Left renal pelvis (tissue), 4 donors: Measurements from ENCODE around the gene LYAR. TPM values are rescaled to one million over a fixed set of nuclear protein-coding genes. Genes with fewer than 3 reads are reported as not detected.

ENCODE experiments used
- DNase-seq, 4 donors: peaks; one replicate each; pipeline ENCODE4 v3.0.0-alpha.2; 2013; ENCODE audit warnings: low read depth in 4 of 4, low spot score in 3 of 4
- polyA plus RNA-seq, 4 donors: library from polyadenylated mRNA; unstranded; fragments of 120-200 nt; gene quantifications; one replicate each; pipeline ENCODE4 v1.2.1, GENCODE V29; 2013; ENCODE audit not compliant: insufficient read length in 4 of 4

LYAR gene
- polyA plus RNA-seq, 4 donors: 15.0 to 20.7 (median 20.3) TPM

DNA sequence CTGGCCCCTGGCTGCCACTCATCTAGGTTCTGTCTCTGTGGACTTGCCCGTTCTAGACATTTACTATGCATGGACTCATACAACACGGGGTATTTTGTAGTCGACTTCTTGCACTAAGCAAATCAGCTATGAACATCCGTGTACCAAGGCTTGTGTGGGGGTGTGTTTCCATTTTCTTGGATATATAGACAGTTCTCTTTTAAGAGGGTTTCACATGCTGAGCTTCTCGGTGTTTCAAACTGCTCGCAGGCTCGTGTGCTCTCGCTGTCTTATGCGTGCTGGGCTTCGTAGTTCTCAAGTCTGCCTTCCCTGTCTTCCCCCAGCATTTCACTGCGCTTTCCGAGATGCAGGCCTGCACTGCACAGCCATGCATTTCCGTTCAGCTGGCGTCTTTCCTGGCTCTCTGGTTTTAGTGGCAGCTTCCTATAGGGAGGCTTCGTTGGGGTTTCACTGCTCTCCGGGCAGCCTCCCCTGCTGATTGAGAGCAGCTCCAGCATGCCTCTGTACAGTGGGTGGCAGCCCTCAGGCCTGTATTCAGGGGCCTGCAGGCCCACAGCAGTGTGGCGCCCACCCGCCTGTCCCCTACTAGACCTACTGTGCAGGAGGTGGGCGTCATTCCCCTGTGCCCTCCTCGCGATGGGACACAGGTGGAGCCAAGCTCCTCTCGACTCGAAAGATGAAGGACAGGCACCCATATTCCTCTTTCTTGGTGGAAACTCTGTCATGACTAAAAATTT, 27.7 kb upstream of the LYAR start:
- no peak for DNase-seq

DNA sequence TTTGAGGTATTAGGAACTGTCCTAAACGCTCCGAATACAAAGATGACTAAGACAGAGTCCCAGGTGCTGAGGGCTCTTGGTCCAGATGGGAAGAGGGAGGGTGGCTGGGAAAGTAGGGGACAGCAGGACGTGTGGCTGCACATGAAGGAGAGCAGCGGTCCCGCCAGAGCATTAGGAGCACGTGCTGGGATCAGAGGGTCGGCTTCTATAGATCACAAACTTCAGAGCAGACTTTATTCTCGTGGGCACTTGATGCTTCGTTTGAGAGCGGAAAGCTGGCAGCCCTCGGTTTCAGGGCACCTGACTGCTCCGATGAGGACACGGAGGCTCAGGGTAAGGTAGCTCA, 26.2 kb upstream of the LYAR start:
- DNase-seq: no peak

DNA sequence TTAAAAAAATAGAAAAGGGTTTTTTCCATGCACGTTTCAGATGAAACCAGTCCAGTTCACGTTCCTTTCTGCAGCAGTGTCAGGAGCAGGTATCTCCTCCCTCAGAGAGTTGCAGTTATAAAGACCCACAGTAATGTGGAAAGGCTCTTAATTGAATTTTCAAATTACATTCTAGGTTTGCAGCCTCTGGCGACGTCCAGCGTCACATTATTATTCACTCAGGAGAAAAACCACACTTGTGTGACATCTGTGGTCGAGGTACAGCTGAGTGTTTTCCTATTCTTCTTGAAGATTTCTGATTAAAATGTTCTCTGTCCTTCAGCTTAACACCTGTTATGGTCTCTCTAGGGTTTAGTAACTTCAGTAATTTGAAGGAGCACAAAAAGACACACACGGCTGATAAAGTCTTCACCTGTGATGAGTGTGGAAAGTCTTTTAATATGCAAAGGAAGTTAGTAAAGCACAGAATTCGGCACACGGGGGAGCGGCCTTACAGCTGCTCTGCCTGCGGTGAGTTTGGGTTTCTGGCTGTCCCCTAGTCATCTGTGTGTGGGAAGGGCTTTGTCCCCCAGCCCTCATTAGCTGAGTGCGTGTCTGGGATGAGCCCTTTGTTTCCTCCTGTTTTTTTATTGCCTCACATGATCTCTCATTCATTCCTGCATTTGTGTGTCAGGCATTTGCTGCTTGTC, 25.7 kb upstream of the LYAR start:
- DNase-seq: no peak

DNA sequence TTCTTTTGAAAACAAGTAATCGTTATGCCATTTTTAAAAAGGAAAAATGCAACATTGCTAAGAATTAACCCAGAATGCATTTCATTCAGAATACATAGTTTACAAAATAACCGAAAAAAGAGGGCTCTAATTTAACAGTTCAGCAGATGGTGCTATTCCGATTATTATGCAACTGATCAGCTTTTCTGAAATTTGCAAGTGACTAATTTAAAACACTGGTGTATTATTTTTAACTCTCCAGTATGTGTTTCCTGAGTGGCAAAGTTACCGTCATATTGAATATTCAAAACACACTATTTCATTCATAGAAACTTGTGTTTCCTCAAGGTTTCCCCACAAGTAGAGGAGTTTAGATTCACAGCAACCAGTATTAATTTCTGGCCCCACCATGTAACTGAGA, 21.2 kb upstream of the LYAR start:
- no peak for DNase-seq

DNA sequence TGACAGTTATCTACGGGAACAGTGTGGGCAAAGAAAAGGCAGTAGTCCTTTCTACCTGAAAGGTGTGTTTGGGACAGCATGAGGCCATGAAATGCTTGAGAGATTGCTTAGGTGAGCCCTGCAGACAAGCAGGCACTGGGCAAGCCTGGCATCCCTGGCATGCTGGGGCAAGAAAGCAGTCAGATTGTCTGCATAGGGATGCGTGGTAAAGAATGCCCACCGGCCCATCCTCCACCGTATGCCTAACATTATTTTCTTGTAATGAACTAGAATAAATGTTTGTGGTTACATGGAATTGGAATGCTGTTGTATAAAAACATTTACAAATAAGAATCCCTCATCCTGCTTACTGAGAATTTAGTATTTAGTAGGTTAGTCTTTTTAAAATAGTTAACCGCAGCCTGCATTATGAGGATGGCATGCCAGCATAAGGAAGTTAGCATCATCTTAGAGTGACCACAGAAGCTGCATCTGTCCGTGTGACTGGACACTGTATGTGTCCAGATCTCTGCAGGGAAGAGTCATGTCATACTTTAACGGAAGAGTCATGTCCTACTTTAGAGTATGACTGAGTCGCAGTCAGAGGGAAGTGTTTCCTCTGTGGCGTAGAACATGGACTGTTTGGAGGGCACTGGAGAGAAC, 19.0 kb upstream of the LYAR start:
- no peak for DNase-seq

DNA sequence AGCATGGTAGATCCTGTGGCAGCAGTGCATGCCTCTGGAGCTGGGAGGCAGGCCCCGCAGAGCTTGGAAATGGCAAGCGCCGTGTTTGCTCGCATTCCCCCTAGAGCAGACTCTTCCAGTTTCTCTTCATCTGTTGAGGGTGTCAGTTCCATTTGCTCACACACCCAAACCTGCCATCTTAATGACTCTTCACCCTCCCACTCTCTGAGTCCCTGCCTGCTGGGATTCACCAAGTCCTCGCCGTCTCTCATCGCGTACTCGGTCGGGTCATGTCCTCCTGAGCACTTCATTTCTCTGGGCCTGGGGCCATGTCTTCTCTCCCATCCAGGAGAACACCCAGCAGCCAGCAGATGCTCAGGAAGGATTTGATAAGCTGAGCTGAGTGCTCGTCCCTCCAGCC, 17.0 kb upstream of the LYAR start:
- no peak for DNase-seq

DNA sequence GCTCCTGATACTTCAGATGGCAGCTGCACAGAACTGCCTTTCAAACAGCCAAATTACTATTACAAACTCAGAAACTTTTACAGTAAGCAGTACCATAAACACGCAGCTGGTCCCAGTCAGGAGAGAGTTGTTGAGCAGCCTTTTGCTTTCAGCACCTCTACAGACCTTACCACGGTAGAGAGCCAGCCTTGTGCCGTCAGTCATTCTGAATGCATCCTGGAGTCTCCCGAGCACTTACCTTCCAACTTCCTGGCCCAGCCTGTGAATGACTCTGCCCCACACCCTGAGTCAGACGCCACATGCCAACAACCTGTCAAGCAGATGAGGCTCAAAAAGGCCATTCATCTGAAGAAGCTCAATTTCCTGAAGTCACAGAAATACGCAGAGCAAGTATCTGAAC, 12.5 kb upstream of the LYAR start:
- no peak for DNase-seq

DNA sequence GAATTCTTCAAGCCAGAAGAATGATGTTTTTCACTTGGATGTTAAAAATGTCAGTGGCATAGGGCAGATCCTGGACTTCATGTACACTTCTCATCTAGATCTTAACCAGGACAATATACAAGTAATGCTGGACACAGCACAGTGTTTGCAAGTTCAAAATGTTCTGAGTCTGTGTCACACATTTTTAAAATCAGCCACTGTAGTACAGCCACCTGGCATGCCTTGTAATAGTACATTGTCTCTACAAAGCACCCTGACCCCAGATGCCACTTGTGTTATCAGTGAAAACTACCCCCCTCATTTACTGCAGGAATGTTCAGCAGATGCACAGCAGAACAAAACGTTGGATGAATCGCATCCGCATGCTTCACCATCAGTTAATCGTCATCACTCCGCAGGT, 12.0 kb upstream of the LYAR start:
- DNase-seq: no peak

DNA sequence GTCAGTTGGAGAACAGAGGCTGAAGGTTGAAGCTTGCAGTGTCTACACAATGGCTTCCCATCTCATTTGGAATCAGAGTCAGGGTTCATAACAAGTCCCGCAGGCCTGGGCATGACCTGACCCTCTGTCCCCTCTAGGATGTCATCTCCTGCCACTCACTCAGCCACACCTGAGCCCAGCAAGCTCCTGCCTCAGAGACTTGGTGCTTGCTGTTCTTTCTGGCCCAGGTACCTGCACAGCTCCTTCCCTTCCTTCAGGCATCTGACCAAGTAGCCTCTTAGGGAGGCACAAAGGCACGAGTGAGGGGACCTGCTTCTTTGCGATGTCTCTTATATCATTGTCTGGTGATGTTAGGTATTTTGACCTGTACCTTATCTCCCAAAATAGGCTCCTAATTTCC, 9.1 kb upstream of the LYAR start:
- no peak for DNase-seq

DNA sequence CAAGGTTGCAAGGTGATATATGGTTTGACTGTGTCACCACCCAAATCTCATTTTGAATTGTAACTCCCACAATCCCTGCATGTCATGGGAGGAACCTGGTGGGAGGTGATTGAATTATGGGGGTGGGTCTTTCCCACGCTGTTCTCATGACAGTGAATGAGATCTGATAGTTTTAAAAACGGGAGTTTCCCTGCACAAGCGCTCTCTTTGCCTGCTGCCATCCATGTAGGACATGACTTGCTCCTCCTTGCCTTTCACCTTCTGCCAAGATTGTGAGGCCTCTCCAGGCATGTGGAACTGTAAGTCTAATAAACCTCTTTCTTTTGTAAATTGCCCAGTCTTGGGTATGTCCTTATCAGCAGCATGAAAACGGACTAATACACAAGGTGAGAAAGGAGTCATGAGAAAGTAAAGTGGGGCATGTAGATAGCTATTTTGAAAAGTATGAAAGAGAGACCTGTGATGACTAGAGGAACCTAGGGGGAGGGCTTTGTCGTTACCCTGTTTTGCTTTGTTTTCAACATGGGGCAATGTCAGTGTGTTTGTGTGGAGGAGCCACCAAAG, 6.4 kb upstream of the LYAR start:
- DNase-seq: no peak

DNA sequence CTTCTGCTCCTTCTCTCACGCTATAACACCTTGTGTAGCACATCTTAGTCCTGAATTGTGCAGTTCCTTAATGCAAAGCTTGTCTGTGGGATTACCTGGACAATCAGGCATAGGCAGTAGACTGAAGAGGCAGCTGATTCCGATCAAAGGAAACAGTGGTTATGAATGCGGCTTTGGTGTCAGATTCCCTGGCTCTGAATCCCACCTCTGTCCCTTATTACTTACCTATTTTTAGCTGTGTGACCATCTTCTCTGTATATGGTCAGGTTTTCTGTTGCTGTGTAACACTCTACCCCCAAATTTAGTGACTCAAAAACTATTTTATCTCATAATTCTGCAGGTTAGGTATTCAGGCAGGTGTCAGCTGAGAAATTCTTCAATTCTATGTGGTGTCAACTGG, 3.3 kb upstream of the LYAR start:
- DNase-seq: no peak

DNA sequence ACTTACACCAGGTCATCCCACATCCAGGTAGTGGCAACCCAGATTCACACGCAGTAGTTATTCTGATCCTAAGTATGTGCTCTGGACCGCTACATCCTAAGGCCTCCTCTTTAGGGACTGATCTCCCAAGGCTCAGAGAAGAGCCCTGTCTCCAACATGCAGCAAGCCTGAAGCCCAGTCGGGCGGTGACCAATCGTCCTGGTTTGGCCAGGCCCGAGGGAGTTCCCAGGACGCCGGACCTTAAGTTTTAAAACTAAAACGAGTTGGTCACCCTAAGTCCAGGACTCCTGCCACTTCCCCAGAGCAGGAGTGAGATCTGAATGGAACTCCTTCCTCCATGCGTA, 385 bp downstream of the LYAR start:
- DNase-seq: peak in 1 of 4 donors; percentile 18

DNA sequence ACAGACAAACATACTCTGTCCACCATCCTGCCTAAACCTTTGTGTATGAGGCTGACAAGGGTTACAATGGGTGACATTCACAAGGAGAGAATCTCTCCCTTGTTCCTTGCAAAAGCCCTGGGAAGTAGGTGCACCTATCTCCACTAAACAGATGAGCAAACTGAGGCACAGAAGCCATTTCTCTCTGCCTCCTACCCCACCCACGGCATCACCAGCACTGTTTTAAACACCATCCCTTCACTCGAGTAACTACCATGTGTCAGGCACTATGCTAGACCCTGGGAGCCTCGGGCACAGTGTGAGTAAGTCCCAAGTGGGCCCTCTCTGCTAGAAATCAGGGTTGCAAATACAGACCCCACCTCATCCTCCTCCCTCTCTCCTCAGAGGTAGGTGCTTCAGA, 899 bp downstream of the LYAR start:
- DNase-seq: no peak

DNA sequence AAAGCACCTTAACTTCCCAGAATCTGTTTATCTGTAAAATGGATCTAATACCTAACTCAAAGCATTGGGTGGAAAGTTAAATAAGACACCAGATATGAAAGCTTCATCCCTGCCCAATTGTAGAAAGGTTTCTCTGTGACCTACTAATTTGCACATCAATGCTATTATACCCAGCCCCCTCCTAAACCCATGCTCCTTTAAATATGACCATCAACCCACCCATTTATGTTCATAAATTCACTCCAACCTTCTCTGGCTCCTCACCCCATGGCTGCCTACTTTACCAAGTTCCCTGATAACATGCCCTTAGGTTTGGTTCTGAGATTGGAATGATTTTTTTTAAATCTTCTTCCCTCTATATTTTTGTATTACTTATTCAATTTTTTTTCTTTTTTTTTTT, 1.9 kb downstream of the LYAR start:
- DNase-seq: no peak

DNA sequence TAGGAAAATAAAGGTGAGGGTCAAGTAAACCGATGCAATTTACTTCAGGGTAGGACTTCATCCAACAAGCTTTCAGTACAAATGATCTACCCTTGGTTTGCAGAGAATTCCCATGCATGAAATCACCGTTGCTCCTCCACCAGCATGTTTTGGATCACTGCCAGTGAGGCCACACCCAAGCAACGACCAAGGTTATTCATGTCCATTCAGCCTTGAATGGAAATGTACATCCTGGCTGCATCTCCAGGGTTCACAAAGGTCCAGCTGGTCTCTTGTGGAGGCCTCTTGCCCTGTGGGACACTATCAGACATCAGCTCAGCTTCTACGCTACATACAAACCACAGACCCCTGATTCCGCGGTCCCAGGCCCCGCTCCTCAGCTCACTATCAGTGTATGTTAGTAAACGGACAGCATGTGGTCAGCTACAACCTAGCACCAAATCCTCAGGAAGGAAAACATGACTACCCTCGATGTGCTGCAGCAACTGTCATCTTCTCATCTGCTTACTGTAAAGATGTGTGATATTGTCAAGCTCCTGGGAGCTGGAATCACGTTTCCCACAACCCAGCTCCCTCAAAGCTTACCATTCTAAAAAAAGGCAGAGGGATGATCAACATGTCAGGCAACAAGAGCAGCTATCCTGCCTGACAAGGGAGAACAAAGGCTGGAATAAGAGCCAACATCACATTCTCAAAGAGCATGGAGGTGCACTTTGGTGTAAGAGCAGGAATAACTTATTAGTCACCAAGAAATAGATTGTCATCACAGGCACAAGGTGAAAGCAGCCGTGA, 4.9 kb downstream of the LYAR start:
- no peak for DNase-seq

DNA sequence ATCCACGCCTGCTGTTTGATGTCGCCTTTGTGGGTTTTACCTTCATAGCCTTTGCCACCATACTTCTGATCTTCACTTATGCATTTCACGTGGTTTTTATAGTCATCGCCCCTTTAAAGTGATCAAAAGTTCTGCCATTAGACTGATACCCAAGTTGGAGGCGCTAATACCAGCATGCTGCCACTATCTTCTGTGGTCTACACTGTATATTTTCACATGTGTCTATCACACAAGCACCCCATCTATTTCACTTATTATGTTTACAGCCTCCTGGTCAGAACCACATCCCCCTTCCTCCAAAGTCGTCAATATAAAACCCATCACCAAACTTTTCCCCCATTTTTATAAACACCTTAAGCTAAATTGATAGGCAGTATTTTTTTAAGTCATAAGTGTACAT, 8.2 kb downstream of the LYAR start:
- no peak for DNase-seq

DNA sequence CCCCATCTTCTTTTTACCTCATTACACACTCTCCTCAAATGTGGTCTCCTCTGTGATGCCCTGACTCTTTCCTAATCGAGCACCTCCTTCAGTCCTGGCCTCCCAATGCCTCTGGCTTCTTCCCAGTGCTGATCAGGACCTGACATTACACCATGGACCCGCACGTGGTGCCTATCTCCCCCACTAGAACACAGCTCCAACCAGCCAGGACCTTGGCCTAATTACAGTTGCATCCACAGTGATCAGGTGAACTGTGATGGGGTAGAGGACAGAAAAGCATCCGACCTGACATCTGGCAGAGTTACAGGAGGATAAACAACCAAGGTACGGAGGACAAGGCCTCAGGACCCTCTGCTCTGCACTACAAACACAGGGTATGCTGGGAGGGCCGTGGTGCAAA, 12.4 kb downstream of the LYAR start:
- no peak for DNase-seq

DNA sequence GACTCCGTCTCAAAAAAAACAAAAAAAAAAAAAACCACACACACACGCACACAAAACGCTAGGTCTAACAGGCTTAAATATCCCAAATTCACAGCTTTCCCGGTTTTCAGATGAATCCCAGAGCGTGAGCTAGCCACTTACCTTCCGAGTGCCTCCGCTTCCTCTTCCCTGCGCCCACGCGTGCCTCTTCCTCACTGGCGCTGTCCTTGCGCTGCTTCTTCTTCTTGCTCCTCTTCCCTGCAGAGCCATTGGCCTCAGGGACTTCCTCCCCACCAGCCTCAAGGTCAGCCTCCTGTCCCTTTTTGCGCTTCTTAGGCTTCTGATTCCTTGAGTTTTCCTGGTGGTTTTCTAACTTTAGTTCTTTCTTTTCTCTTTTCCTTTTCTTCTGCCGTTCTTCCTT, 15.7 kb downstream of the LYAR start:
- no peak for DNase-seq

DNA sequence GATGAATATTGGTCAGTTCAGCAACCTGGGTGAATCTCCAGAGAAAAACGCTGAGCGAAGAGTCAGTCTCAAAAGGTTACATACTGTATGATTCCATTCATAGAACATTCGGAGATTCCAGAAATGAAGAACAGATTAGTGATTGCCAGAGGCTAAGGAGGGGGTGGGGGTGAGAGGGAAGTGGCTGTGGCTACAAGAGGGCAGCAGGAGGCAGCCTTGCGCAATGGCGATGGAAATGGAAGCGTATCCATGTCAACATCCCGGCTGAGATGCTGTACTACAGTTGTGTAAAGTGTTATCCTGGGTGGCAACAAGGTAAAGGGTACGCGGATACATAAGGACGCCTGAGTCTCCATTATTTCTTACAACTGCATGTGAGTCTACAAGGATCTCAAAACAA, 18.0 kb downstream of the LYAR start:
- DNase-seq: no peak

DNA sequence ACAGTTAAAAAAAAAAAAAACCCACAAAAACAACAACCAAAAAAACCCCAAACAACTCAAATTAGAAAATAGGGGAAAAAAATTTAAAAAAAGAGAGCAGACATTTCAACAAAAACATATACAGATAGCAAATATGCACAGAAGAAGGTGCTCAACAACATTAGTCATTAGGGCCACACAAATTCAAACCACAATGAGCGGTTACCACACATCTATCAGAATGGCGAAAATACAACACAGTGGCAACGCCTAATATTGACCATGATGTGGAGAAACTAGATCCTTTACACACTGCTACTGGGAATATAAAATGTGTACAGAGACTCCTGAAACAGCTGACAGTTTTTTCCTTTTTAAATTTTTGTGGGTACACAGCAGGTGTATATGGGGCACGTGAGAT, 19.4 kb downstream of the LYAR start:
- no peak for DNase-seq

DNA sequence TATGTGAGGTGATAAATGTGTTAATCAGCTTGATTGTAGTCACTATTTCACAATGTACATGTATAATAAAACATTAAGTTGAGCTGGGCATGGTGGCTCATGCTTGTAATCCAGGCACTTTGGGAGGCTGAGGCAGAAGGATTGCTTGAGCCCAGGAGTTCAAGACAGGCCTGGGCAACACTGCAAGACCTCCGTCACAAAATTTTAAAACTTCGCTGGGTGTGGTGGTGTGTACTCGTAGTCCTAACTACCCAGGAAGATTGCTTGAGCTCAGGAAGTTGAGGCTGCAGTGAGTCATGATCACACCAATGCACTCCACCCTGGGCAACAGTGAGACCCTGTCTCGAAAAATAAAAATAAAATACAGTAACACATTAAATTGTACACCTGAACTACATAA, 20.1 kb downstream of the LYAR start:
- DNase-seq: no peak
